Inflammatory macrophage treated with lipopolysaccharide for 1 hour (primary cell): ENCODE results near the gene GALNT3.
A peak's percentile ranks its signal among the peaks of the same experiment; 100 is the strongest.

Experiments
- DNase-seq, 2 donors: peaks; one replicate each; pipeline ENCODE4 v3.0.0-alpha.2; 2020 to 2022

Gene GALNT3

DNA sequence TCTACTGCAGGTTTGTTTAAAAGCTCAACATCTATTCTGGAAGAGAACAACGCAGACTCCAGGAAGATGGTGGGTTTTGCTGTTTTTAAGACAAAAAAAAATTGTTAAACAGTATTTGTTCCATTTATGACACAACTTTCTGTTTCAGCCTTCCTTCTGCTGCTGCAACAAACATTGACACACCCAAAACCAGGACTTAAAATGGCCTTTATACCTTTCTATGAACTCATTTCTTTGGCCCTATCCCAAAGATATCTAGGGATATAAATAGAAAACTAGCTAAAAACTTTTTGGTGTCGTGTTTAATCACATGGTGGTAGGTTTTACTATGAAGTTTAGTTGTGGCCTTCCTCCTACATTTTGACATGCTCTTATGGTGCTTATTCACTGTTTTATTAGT, 964 bp upstream of the GALNT3 start:
- DNase-seq: peak in 1 of 2 donors; percentile 5

DNA sequence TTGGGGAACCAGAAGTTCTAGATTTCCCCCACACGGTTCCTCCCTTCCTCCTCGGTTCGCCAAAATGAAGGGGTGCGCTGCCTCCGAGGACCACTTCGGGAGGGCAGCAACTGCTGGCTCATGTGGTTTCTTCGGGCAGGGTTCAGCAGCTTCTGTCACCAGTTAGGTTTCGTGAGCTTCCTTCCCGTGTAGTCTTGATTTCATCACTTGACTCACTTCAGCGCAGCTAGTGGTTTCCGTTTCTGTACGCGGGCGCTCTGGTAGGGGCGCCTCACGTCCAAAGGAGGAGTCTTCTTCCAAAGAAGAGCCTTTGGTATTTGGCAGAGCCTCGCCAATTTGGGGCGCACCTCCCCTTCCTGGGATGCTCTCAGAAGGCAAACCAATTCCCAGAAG, 485 bp upstream of the GALNT3 start:
- peak; percentile 65 to 67 for DNase-seq

DNA sequence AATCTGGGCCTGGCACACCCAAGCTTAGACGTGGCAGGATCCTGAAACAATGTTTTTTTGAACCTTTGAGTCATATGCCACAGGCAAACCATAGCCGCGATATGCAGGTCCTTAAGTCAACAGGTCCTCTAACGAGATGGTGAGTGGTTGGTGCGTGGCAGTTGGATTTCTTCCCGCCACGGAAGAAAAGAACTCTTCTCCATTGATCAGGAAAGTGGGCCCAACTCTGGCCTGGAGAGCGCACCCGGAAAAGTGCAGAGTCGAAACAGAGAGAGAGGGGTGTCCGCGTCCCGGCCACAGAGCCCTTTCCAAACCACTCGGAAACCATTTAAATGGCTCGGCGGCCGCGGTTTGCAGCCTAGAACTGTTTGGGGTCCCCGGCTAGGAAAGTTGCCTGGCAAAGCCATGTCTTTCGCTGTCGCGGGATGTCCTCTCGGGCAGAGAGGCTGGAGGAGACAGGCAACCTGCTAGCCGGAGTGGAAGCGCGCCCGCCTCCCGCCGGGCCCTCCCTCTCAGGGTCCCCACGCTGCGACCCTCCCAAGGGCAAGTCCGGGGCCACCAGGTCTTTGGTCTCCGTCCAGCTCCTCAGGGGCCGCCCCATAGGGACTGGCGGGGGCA, 777 bp downstream of the GALNT3 start:
- peak in 1 of 2 donors; percentile 16 for DNase-seq

DNA sequence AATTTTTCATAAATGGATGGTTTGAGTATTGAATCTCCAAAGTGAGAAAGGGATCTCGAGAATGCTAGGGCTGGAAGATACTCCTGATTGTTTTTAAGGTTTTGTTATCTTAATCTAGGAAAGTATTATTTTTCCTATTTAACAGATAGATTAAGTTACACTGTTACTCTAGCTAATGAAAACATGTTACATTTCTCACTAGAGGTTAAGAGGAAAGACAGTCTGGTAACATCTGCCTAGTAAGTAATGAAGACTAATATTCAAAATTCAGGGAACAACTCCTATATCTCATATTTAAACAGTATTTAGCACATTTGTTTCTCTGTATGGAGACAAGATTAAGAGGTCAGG, 2.0 kb downstream of the GALNT3 start:
- DNase-seq: no peak

DNA sequence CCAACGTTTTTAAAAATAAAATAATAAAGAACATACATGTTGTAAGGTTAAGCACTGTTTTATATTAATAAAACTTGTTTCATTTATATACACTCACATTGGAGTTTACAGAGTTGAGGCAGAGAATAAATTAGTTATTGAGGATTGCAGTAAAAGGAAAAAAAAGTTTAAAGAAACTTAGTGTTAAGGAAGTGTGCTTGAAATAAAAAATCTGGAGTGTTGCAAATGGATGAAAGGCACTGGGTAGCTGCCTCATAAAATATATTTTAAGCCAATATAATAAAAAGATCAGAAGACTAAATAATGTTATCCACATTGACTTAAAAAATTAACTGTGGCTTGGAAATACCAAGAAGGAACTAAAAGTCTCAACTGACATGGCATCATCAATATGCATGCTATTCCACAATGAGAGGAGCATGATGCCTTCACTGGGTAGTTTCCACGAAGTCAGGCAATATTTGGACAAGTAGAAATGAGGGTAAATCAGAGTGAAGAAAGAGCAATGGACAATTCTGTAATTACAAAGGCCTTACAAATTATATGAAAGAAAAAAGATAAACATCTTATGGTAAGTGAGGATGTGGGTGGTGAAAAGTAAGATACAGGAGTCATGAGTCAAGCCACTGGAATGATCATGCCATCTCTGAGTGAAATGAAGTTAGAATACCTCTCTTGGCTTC, 2.5 kb downstream of the GALNT3 start:
- peak; percentile 55 to 74 for DNase-seq

DNA sequence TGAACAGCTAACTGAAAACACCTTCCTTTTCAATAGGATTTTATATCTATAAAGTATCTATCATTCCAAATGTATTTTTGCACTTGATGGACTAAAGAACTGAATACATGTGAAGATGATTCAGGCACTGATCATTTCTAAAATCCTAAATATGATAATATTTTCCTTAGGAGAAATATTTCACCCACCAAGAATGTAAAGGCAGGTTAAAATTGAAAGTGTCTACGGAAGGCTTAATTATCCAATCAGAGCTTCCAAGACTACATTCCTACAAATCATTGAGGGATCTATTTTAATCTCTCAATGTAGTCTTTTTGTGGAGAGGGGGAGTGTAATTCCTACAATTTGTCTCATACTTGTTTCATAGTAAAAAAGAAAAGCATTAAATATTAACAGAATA, 3.6 kb downstream of the GALNT3 start:
- DNase-seq: no peak

DNA sequence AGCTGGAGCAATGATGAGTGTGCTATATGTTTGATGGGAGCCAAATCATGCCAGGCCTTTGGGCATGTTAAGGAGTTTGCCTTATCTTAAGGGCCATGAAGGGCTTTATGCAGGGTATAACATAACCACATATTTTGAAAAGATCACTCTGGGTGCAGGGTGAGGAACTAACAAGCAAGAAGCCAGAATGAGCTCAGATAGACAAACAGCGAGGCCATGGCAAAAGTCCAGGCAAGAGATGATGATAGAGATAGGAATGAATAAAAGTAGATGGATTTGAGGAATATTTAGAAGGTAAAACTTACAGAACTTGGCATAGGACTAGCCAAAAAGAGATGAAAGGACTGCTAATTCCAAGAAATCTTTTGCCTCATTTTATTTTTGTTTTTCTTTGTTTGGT, 6.7 kb downstream of the GALNT3 start:
- DNase-seq: no peak

DNA sequence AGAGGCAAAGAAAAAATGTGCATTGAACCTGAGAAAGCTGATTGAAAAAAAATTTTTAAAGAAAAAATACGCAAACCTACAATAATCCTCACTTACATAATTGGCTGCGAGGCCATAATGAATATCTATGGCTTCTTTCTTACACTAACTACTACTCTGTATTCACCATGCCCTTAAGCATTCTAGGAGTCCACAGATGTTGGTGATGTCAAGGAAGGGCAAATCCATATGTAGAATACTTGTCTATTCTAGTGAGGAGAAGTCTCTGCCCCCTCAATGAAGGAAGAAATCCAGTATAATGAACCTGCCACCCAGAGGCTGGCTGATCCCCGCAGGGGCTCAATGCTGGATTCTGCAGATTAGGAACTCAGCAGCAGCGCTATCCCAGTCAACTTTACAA, 14.3 kb downstream of the GALNT3 start:
- no peak for DNase-seq

DNA sequence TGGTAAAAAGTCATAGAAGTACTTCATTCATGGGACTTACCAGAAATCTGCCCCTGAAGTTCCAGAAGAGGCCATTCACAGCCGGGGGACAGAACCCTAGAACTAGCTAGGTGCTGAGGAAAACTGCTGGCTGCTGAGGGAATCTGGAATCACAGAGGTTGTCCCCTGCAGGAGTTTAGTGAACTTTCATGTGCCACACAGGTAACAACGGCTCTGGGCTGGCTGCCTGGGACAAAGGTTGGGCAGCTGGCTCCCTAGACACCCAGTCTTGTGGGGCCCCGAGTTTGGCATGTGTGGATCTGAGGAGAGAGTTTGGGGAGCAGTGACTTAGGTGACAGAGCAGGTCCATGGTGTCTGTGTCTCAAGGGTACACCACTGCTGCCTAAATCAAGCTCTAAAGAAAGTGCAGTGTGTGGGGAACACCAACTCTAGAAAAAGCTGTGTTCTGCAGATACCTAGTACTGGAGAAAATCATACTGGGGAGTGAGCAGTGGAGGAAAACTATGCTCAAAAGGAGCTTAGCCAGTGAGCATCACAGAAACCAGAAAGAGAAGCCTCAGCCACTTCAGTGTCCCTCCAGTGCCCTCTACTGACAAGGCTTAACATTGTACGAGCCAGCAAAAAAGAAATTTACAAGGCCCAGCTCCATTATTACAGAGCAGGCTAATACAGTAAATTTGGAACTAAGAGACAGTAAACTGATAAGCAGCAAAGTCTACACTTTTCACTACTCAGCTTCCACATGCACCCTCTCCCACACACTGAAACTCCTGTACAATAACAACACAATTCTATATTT, 15.2 kb downstream of the GALNT3 start:
- peak in 1 of 2 donors; percentile 9 for DNase-seq

DNA sequence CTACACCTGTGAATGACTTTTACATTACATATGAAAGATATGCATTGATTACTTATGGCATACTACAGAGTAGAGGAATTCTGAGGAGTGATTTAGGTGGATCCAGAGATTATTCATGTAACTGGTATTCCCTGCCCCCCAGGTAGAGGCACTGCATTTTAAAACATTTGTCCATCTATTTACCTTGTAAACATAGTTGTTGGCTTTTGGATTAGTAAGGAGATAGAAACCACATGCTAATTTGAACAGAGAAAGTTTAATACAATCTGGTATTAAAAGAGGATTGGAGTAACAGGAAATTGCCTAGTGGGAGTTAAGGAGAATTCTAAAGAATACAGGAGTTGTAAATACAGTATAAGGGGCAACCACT, 15.9 kb downstream of the GALNT3 start:
- DNase-seq: no peak

DNA sequence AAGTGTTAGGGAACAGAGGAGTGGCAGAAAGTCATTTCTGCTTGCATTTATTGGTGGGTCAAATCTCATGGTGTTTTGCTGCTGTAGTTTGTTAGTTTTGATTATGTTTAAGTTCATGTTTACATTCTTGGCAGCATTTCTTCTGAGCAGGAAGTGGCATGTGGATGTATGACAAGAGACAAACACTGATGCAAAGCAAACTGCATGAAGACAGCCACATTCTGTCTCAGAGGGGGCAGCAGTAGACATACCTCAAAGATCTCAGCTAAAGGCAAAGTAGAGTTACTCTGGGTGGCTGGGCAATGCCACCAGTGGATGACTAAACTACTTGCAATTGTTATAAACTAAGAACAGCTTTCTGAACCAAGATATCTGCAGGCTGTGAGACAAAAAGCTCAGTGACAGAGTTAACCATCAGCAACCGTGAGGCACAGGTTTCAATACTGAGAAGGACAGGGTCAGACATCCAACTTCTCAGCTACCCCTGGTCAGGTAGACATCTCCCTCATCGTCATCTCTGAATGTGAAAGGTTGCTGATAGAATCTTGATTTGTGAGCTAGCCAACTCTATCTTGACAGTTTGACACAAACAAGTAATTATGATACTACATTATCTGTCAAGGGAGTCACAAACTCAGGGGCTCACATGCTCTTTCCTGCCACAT, 16.4 kb downstream of the GALNT3 start:
- DNase-seq: no peak

DNA sequence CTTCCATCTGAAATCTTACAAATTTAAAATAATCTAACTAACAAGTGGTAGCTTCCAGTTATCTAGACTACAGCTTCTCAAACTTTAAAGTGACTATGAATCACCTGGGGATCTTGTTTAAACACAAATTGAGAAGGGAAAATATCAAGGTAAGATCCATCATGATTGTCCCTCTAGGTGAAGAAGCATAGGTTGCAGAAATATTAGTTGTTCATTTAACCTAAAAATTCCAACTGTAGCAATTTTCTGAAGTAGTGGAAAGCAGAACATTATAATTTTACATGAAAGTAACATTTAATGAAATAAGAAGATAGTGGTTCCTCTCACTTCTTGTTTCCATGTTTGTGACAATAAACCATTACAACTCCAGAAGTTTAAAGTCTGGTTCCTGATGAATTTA, 17.3 kb downstream of the GALNT3 start:
- no peak for DNase-seq

DNA sequence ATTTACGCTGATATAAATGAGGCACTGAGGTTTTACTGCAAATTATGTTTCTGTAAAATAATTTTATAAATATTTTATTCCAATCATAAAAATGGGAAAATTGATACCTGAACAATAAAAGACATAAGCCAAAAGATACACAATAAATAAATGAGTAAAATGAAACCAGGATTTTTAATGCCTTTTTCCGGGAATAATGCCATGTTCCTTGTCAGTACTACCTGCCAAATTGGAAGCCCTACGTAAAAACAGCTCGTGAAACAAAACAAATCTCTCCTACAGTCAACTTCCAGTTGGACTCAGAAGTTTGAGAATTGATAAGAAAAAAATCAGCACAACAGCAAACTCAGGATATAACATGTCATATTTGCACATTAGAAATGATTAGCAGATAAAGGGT, 18.0 kb downstream of the GALNT3 start:
- DNase-seq: no peak

DNA sequence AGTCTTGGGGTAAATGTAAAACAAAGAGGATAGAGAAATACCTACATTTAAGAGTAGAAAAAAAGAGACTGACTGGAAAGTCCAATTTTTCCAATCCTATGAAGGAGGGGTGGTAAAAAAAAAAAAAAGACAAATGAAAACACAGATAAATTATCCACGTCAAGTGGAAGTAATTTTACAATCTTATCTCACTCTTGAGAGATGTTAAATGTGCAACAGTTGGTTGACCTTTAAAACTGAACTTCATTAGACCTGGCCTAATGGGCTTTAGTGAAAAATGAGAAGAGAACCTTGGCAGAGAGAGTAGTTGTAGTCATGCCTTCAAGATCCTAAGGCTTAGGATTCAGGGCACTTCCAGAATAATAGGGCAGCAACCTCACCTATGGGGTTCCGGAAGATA, 20.4 kb downstream of the GALNT3 start:
- no peak for DNase-seq

DNA sequence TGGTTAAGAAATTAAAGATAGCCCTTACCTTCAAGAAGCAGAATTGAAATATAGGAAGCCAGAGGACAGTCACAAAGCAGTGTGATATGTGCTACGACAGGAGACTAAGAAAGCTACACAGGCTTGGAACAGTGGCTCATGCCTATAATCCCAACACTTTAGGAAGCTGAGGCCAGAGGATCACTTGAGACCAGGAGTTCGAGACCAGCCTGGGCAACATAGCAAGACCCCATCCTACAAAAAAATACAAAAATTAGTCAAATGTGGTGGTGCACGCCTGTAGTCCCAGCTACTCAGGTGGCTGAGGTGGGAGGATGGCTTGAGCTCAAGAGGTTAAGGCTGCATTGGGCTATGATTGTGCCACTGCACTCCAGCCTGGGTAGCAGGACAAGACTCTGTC, 21.9 kb downstream of the GALNT3 start:
- no peak for DNase-seq

DNA sequence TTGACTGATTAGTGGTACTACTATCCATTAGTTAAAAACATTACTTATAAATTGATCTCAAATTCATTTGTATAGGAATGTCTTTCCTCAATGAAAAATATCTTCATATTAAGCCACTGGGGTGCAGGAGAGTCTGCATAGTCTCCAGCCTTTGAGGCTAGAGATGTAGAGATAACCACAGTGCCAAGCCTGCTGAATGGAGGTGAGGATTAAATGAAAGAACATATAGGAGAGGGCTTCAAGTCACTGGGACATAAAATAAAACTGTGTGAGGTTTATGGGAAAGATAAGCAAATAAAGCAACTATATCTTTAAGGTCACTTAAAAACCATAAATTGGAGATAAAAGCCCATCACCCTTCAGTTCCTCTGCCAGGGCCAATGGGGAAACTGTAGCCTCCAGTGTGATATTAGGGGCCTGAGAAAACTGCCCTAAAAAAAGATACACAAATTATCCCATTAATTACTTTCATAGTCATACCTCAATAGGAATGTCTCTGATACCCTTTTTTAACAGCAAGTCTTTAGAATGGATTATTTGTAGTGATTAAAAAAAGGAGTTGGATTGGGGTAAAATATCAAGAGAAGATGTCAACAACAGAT, 27.6 kb downstream of the GALNT3 start:
- no peak for DNase-seq

DNA sequence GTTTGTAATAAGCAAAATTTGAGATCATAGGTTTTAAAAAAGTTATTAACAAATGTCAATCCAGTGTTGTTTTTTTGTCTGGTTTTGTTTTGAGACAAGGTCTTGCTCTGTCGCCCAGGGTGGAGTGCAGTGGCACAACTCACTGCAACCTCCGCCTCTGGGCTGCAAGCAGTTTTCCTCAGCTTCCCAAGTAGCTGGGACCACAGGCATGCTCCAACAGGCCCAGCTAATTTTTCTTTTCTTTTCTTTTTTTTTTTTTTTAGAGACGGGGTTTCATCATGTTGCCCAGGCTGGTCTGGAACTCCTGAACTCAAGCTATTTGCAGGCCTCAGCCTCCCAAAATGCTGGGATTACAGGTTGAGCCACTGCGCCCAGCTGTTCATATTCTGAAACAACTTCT, 31.3 kb downstream of the GALNT3 start:
- DNase-seq: no peak

DNA sequence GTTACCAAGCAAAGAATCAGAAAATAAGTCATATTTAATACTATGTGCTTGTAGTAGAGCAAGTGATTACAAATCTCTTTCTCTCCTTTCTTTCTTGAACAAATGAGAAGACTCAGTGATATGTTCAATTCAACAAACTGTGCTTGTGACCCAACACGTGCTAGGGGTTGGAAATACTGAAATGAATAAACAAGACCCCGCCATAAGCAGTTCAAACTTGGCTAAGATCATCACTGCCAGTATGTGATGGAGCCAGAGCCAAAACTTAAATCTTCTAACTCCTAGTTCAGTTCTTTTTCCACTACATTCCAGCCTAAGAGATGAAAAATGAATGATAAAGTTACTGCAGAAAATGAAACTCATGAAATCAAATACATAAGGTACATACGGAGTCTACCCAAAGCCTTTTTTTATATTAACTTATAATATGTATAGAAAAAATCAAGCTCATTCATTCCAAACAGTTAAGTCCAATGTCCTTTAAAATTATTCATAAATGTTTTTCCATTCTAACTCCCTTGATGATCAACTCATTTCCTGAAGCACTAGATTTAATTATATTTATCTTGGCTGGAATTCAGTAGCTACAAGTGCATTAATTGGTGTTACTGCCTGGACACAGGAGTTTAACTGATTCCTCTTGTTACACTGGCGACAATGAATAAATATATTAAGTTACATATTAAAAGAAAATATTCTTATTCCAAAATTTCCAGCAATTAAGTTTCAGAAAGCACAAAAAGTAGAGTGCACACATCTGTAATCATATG, 36.0 kb downstream of the GALNT3 start:
- no peak for DNase-seq

DNA sequence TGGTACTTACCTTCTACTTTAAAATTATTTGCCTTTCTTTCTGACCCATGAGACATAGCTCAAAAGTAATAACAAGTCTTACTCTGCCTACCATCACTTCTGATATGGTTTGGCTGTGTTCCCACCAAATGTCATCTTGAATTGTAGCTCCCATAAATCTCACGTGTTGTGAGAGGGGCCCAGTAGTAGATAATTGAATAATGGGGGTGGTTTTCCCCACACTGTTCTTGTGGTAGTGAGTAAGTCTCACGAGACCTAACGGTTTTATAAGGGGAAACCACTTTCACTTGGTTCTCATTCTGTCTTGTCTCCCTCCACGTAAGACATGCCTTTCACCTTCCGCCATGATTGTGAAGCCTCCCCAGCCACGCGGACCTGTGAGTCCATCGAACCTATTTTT, 47.5 kb downstream of the GALNT3 start:
- DNase-seq: no peak

DNA sequence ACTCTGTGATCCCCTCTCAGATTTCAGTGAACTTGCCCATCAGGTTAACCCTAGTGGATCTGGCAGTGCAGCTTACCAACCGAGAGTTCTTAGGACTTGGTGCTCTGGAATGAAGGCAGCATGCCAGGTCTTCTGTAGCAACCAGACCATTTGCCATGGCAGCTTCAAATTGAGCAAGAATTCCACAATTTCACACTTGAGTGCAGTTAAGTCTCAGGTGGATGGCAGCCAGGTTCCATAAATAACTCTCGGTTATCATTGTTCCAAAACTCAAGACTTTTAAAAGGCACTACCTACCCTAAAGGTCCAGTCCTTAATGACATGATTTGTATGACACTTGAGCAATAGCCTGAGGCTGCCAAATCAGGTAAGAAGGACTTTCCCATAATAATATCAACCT, 48.1 kb downstream of the GALNT3 start:
- no peak for DNase-seq

DNA sequence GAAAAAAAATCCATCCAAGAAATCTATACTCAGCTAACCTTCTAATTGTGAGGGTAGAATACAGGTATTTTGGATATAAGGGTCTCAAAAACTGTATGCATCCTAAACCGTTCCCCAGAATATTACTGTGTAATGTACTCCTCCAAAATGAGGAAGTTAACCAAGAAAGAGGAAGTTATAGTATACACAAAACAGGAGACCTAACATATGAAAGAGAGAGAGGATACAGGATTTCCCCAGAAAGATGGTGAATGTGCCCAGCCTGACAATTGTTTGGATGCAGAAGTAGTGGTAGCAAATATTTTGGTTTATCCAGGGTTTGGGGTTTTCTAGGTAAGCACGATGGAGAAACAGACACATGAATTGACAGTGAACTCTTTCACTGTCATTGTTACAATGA, 50.6 kb downstream of the GALNT3 start:
- DNase-seq: peak; percentile 56 to 59

DNA sequence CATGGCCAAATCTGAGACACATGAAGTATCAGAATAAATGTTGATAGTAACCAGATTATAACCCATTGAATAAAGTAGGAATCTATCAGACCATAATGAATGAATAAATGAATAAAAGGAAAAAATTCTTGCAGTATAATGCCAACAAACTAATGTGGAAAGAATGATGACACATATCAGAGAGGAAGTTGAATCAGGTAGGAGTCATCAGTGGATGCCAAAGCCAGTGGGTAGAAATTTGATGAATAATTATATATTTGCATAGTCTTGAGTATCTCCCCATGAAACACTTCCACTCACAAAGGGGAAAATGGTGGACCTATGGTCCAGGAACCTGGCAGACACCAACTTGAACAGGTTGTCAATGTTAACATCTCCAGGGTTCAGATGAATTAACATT, 68.6 kb downstream of the GALNT3 start:
- DNase-seq: peak in 1 of 2 donors; percentile 7

DNA sequence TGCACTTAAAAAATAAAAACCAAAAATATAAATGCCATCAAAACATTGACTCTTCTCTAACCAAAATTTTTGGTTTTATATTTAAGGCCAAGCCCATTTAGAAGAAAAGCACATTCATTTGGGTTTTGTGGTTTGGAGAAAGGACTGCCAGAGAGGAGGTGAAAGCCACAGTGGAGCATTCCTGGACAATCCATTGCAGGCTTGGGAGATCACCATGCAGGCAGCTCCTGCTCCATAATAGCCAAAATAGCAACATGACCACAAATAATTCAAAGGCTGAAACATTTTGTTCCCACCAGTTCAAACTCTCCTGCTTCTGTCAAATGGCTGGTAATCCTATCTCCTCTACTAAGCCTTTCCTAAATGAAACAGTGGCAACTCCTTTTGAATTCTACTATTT, 73.5 kb downstream of the GALNT3 start:
- no peak for DNase-seq
